Heart left ventricle (tissue), 13 donors: ENCODE measurements around the gene ARNT2.

Source experiments
- CTCF ChIP-seq, 12 donors: fragments of 200-600 bp; sonication (generic) in 4 of 12; IDR thresholded peaks; one replicate each; pipeline versions ENCODE4 v1.5.0 to v1.8.0; 2018 to 2022; ENCODE audit warnings: antibody characterized with exemption in 12 of 12, mild to moderate bottlenecking in 5 of 12
- POLR2A ChIP-seq, 2 donors: fragments of 450-650 bp; IDR thresholded peaks; one replicate each; pipeline ENCODE4 v1.6.1; 2017; ENCODE audit warnings: antibody characterized with exemption in 2 of 2, mild to moderate bottlenecking in 2 of 2, moderate library complexity in 2 of 2
- donor health status: ischemic (EF 13 %, LVEDD 7.1; RV severe dilation, severe dysfunction).
- donor health status: DM: no; HTN: yes; CAD: no.
- donor health status: DM: no; HTN: no; CAD: no.
- donor health status: ischemic (EF 25% LVEDD 6.9; RV normal size, moderate dysfunction).
- donor health status: ischemic (EF 25% LVEDD 5.7; RV mildly dilated, moderate dysfunction).
- donor health status: ischemic (EF 35%, LVEDD 5.7; RV mildly dilated, moderate dysfunction).
- donor health status: nonischemic (EF 11% LVEDD 7.7; RV severe dilation, severe dysfunction).
- donor health status: DM: yes; HTN: yes; CAD: no.
- donor health status: PGD.
- donor health status: ischemic (EF 29% LVEDD 5.4; RV normal size, mild dysfunction).
- donor health status: nonischemic (EF 23%, LVEDD 6.1; RV moderate dilation, normal function).

- no peak for TF ChIP-seq CTCF (IDR thresholded peaks at IDR 0.05)
- TF ChIP-seq POLR2A (IDR thresholded peaks at IDR 0.05): no peak
Observed at GRCh38 chr15:80496096-80496495, 91.9 kb downstream of the ARNT2 start.
